ENCODE results near the gene CDC14A.

- TF ChIP-seq CTCF (IDR thresholded peaks at IDR 0.05; ENCODE audit: insufficient read depth, low read length, poor library complexity, severe bottlenecking), result no peak
- no peak for TF ChIP-seq EZH2phosphoT487 (conservative IDR thresholded peaks at IDR 0.05; ENCODE audit: low read length)
Observed at GRCh38 chr1:100526894-100527293, 174.6 kb downstream of the CDC14A start.
